Measurements from ENCODE around the gene UPF2.

- no peak for TF ChIP-seq CTCF (IDR thresholded peaks at IDR 0.05; ENCODE audit: low read length)
- TF ChIP-seq EZH2phosphoT487 (IDR thresholded peaks at IDR 0.05; ENCODE audit: low read length): no peak
These were observed 15.1 kb downstream of the UPF2 start for GRCh38 chr10:12027539-12027938.
